OCI-LY1 (cell line): Measurements from ENCODE around the gene ZBTB16.

Experiments used
- H2AFZ ChIP-seq: fragments of 200-600 bp; sonication (generic), shearing (Covaris generic); 2 replicates; pipeline ENCODE4 v1.6.0; 2014; ENCODE audit warnings: antibody characterized with exemption, mild to moderate bottlenecking, low read length
- H3F3A ChIP-seq: fragments of 200-600 bp; sonication (generic), shearing (Covaris generic); 2 replicates; pipeline ENCODE4 v1.6.0; 2014; ENCODE audit warnings: mild to moderate bottlenecking, antibody characterized with exemption, low read length, moderate library complexity; ENCODE audit not compliant: insufficient read depth
- H3K27ac ChIP-seq: fragments of 200-600 bp; sonication (generic); 2 replicates; pipeline ENCODE4 v1.5.1; 2014; ENCODE audit warnings: low read length, mixed run types, mild to moderate bottlenecking, low read depth; ENCODE audit not compliant: poor library complexity, severe bottlenecking
- H3K27me3 ChIP-seq: fragments of 200-600 bp; sonication (generic); 2 replicates; pipeline ENCODE4 v1.6.0; 2014; ENCODE audit warnings: antibody characterized with exemption, mild to moderate bottlenecking, low read length, moderate library complexity; ENCODE audit not compliant: insufficient read depth
- H3K36me3 ChIP-seq: fragments of 200-600 bp; sonication (generic); 2 replicates; pipeline ENCODE4 v1.6.1; 2014; ENCODE audit warnings: mild to moderate bottlenecking, antibody characterized with exemption, low read length, moderate library complexity, mixed read lengths; ENCODE audit not compliant: insufficient read depth
- H3K4me1 ChIP-seq: fragments of 200-600 bp; sonication (generic); 2 replicates; pipeline ENCODE4 v1.5.1; 2014; ENCODE audit warnings: mild to moderate bottlenecking, low read length, moderate library complexity; ENCODE audit not compliant: insufficient read depth, severe bottlenecking
- H3K4me2 ChIP-seq: fragments of 200-600 bp; sonication (generic), shearing (Covaris generic); 2 replicates; pipeline ENCODE4 v1.6.1; 2014; ENCODE audit warnings: low read length
- H3K4me3 ChIP-seq: fragments of 200-600 bp; sonication (generic); 2 replicates; pipeline ENCODE4 v1.5.1; 2014; ENCODE audit warnings: low read length, low read depth, mild to moderate bottlenecking, mixed read lengths; ENCODE audit not compliant: poor library complexity, severe bottlenecking
- H3K79me2 ChIP-seq: fragments of 200-600 bp; shearing (Covaris generic); 2 replicates; pipeline ENCODE4 v1.6.1; 2016; ENCODE audit warnings: mixed run types, low read length, mixed read lengths; ENCODE audit not compliant: insufficient read depth
- H3K9ac ChIP-seq: fragments of 200-600 bp; sonication (generic), shearing (Covaris generic); 2 replicates; pipeline ENCODE4 v1.6.1; 2014; ENCODE audit warnings: mild to moderate bottlenecking, low read length, mixed read lengths
- H3K9me2 ChIP-seq: fragments of 200-600 bp; sonication (generic), shearing (Covaris generic); 2 replicates; pipeline ENCODE4 v1.6.1; 2014; ENCODE audit warnings: low read depth, mild to moderate bottlenecking, low read length, mixed read lengths
- H3K9me3 ChIP-seq: fragments of 200-600 bp; shearing (Covaris generic); 2 replicates; pipeline ENCODE4 v1.6.1; 2014; ENCODE audit warnings: low read length, mixed read lengths
- H4K20me1 ChIP-seq: fragments of 200-600 bp; sonication (generic), shearing (Covaris generic); 2 replicates; pipeline ENCODE4 v1.6.0; 2016; ENCODE audit warnings: mild to moderate bottlenecking, low read length; ENCODE audit not compliant: insufficient read depth
- EZH2 ChIP-seq: fragments of 200-600 bp; sonication (generic), shearing (Covaris generic); IDR thresholded peaks from 2 replicates; pipeline ENCODE4 v1.8.0; 2017; ENCODE audit warnings: borderline replicate concordance, mixed run types, mild to moderate bottlenecking, antibody characterized with exemption, low read length, moderate library complexity, mixed read lengths
- TF ChIP-seq, protein P1 (sequence below): fragments of 200-600 bp; sonication (generic), shearing (Covaris generic); IDR thresholded peaks from 2 replicates; pipeline ENCODE4 v1.5.1; 2017; ENCODE audit warnings: mild to moderate bottlenecking, antibody characterized with exemption, low read length, moderate library complexity, mixed read lengths

The ZBTB16 gene

DNA sequence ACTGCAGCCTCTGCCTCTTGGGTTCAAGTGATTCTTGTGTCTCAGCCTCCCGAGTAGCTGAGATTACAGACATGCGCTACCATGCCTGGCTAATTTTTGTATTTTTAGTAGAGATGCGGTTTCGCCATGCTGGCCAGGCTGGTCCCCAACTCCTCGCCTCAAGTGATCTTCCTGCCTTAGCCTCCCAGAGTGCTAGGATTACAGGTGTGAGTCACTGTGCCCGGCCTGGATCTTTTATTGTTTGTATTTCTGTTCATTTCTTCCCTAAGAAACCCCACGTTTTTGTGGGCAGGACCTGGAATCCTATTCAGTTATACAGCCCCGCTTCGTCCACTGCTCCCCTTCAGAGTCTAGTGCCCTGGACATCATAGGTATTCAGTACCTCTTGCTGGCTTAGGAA lies 28.7 kb downstream of the ZBTB16 start:
- Histone ChIP-seq H3K4me1 (no peaks in the 10 kb centered on the region), H3K9me2 (no peaks in the 10 kb centered on the region), H4K20me1 (no peaks in the 10 kb centered on the region), H3K27ac (no peak overlapping the region), H3K9me3 (no peaks in the 10 kb centered on the region), H3K4me3 (no peak overlapping the region), H3K79me2 (no peaks in the 10 kb centered on the region), H3K9ac (no peak overlapping the region), H3K36me3 (no peaks in the 10 kb centered on the region), H2AFZ (no peak overlapping the region), H3K4me2 (no peak overlapping the region), H3K27me3 (no peaks in the 10 kb centered on the region), H3F3A (no peaks in the 10 kb centered on the region)
- no peak for TF ChIP-seq EZH2
- TF ChIP-seq, protein P1, sequence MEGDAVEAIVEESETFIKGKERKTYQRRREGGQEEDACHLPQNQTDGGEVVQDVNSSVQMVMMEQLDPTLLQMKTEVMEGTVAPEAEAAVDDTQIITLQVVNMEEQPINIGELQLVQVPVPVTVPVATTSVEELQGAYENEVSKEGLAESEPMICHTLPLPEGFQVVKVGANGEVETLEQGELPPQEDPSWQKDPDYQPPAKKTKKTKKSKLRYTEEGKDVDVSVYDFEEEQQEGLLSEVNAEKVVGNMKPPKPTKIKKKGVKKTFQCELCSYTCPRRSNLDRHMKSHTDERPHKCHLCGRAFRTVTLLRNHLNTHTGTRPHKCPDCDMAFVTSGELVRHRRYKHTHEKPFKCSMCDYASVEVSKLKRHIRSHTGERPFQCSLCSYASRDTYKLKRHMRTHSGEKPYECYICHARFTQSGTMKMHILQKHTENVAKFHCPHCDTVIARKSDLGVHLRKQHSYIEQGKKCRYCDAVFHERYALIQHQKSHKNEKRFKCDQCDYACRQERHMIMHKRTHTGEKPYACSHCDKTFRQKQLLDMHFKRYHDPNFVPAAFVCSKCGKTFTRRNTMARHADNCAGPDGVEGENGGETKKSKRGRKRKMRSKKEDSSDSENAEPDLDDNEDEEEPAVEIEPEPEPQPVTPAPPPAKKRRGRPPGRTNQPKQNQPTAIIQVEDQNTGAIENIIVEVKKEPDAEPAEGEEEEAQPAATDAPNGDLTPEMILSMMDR = no peak

DNA sequence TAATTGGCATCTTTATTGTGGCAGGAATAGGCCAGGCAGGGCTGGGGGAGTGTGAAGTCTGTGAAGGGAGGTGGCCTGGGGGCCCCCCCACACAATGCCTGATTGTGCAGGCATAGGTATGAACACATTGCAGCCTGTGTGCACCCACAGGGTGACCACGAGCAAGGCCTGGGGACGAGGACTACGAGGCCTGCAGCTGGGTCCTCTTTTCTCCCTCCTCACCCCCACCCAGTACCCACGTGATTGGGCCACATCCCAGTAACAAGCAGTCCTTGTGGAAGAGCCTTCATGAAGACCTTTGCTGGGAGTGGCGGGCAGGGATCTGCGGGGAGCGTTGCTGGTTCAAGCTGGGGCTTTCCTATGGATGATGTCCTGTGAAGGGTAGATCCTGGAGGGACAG lies 29.3 kb downstream of the ZBTB16 start:
- Histone ChIP-seq H3F3A (no peaks in the 10 kb centered on the region), H3K27me3 (no peaks in the 10 kb centered on the region), H3K27ac (no peak overlapping the region), H3K36me3 (no peaks in the 10 kb centered on the region), H3K9me2 (no peaks in the 10 kb centered on the region), H3K9me3 (no peaks in the 10 kb centered on the region), H3K4me2 (no peak overlapping the region), H4K20me1 (no peaks in the 10 kb centered on the region), H3K79me2 (no peaks in the 10 kb centered on the region), H3K9ac (no peak overlapping the region), H2AFZ (no peak overlapping the region), H3K4me3 (no peak overlapping the region), H3K4me1 (no peaks in the 10 kb centered on the region)
- TF ChIP-seq EZH2 = no peak
- TF ChIP-seq, protein P1 = no peak

DNA sequence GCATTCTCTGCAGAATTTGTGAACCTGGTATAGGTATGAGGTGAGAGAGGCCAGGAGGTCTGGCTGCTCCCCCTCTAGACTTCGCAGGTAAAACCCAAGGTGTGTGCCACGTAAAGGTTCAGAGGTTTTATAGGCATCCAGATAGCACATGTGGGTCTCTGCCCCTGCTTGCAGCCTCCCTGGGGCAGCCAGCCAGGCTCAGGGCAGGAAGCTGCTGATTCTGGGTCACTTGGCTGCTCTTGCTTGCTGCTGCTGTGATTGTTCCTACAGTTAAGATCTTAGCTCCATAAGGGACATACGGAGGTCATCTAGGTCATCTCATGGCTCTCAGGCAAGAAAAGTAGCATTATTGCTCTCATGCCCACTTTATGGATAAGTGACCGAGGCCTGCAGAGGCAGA lies 30.2 kb downstream of the ZBTB16 start:
- no peaks in the 10 kb centered on the region for H3K4me1 ChIP-seq
- H3K27me3 ChIP-seq = no peaks in the 10 kb centered on the region
- H3K9me2 ChIP-seq = no peaks in the 10 kb centered on the region
- no peaks in the 10 kb centered on the region for H3K36me3 ChIP-seq
- H3K4me2 ChIP-seq = no peak overlapping the region
- H3K9me3 ChIP-seq = no peaks in the 10 kb centered on the region
- H3K27ac ChIP-seq = no peak overlapping the region
- no peaks in the 10 kb centered on the region for H3K79me2 ChIP-seq
- no peak overlapping the region for H3K9ac ChIP-seq
- no peaks in the 10 kb centered on the region for H3F3A ChIP-seq
- no peak overlapping the region for H2AFZ ChIP-seq
- no peak overlapping the region for H3K4me3 ChIP-seq
- no peak for TF ChIP-seq EZH2
- TF ChIP-seq, protein P1 = no peak
- H4K20me1 ChIP-seq = no peaks in the 10 kb centered on the region
